Measurements from ENCODE around the gene TOX2.
A peak's percentile ranks its signal among the peaks of the same experiment; 100 is the strongest.

TOX2 gene

GRCh38 chr20:44073675-44074071 lies 159.0 kb downstream of the TOX2 start:
- no peak for DNase-seq (ENCODE audit: low read depth in 4 of 4, low spot score in 1 of 4)

GRCh38 chr20:44074252-44075151 lies 159.8 kb downstream of the TOX2 start:
- no peak for DNase-seq (ENCODE audit: low read depth in 4 of 4, low spot score in 1 of 4)

- no peak for DNase-seq (ENCODE audit: low read depth in 4 of 4, low spot score in 1 of 4)
These were observed 160.7 kb downstream of the TOX2 start for GRCh38 chr20:44075191-44075949.

- DNase-seq (ENCODE audit: low read depth in 4 of 4, low spot score in 1 of 4): no peak
These were observed 161.2 kb downstream of the TOX2 start for GRCh38 chr20:44075950-44076232.

- DNase-seq (ENCODE audit: low read depth in 4 of 4, low spot score in 1 of 4): no peak
These were observed 164.6 kb downstream of the TOX2 start for GRCh38 chr20:44079291-44079690.

- no peak for DNase-seq (ENCODE audit: low read depth in 4 of 4, low spot score in 1 of 4)
These were observed 165.4 kb downstream of the TOX2 start for GRCh38 chr20:44080064-44080463.

GRCh38 chr20:44080646-44081267 lies 166.1 kb downstream of the TOX2 start:
- peak; percentile 47 to 66 (median 58) for DNase-seq (ENCODE audit: low read depth in 4 of 4, low spot score in 1 of 4)

- DNase-seq (ENCODE audit: low read depth in 4 of 4, low spot score in 1 of 4): no peak
These were observed 166.8 kb downstream of the TOX2 start for GRCh38 chr20:44081476-44081875.

- DNase-seq (ENCODE audit: low read depth in 4 of 4, low spot score in 1 of 4): no peak
These were observed 167.2 kb downstream of the TOX2 start for GRCh38 chr20:44081888-44082287.

- DNase-seq (ENCODE audit: low read depth in 4 of 4, low spot score in 1 of 4): no peak
These were observed 168.7 kb downstream of the TOX2 start for GRCh38 chr20:44083220-44083933.

GRCh38 chr20:44084439-44084838 lies 169.8 kb downstream of the TOX2 start:
- no peak for DNase-seq (ENCODE audit: low read depth in 4 of 4, low spot score in 1 of 4)

GRCh38 chr20:44084891-44085290 lies 170.2 kb downstream of the TOX2 start:
- DNase-seq (ENCODE audit: low read depth in 4 of 4, low spot score in 1 of 4): no peak

GRCh38 chr20:44085616-44086434 lies 171.2 kb downstream of the TOX2 start:
- DNase-seq (ENCODE audit: low read depth in 4 of 4, low spot score in 1 of 4): no peak

GRCh38 chr20:44087051-44087856 lies 172.6 kb downstream of the TOX2 start:
- no peak for DNase-seq (ENCODE audit: low read depth in 4 of 4, low spot score in 1 of 4)

GRCh38 chr20:44087857-44088120 lies 173.1 kb downstream of the TOX2 start:
- no peak for DNase-seq (ENCODE audit: low read depth in 4 of 4, low spot score in 1 of 4)

- DNase-seq (ENCODE audit: low read depth in 4 of 4, low spot score in 1 of 4): no peak
These were observed 175.5 kb downstream of the TOX2 start for GRCh38 chr20:44089987-44090674.

- DNase-seq (ENCODE audit: low read depth in 4 of 4, low spot score in 1 of 4): no peak
These were observed 176.4 kb downstream of the TOX2 start for GRCh38 chr20:44091026-44091425.

- DNase-seq (ENCODE audit: low read depth in 4 of 4, low spot score in 1 of 4): no peak
These were observed 178.0 kb downstream of the TOX2 start for GRCh38 chr20:44092551-44093248.

GRCh38 chr20:44093249-44093582 lies 178.6 kb downstream of the TOX2 start:
- no peak for DNase-seq (ENCODE audit: low read depth in 4 of 4, low spot score in 1 of 4)

All from stimulated activated CD4-positive, alpha-beta T cell treated with anti-CD3 and anti-CD28 coated beads, Interleukin-1b, Interleukin-23, amount 100 ng/mL, for 24 hours (primary cell).